HG03354 (cell line): ENCODE data around the gene CDH23.

Experiments used
- ATAC-seq: cut with Tn5 transposase; IDR thresholded peaks from one replicate; pipeline ENCODE4 v1.9.1; 2021; ENCODE audit warnings: mild to moderate bottlenecking; ENCODE audit not compliant: unreplicated experiment, poor library complexity, severe bottlenecking

The CDH23 gene

GRCh38 chr10:71543608-71544170 lies 147.0 kb downstream of the CDH23 start:
- no peak for ATAC-seq

DNA sequence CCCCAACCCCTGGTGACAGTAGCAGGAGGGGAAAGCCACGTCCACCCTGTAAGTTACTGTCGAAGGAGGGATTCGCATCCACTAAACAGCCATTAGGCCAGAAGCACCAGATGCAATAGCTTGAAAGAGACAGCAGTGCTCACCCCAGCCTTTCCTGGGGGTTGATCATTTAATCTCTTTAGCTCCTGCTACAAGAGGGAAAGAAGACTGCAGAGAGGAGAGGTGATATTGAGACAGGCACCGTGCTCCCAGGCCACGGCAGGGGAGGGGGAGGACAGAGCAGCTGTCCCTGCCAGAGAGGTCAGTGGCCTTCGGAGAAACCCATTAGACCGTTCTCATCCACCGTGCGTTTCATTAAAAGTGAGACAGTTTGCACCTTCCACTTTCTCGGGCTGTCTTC lies 148.3 kb downstream of the CDH23 start:
- no peak for ATAC-seq

- no peak for ATAC-seq
These were observed 149.5 kb downstream of the CDH23 start for GRCh38 chr10:71546220-71546619.

- no peak for ATAC-seq
These were observed 150.6 kb downstream of the CDH23 start for GRCh38 chr10:71547312-71547711.

- no peak for ATAC-seq
These were observed 151.4 kb downstream of the CDH23 start for GRCh38 chr10:71547876-71548846.

DNA sequence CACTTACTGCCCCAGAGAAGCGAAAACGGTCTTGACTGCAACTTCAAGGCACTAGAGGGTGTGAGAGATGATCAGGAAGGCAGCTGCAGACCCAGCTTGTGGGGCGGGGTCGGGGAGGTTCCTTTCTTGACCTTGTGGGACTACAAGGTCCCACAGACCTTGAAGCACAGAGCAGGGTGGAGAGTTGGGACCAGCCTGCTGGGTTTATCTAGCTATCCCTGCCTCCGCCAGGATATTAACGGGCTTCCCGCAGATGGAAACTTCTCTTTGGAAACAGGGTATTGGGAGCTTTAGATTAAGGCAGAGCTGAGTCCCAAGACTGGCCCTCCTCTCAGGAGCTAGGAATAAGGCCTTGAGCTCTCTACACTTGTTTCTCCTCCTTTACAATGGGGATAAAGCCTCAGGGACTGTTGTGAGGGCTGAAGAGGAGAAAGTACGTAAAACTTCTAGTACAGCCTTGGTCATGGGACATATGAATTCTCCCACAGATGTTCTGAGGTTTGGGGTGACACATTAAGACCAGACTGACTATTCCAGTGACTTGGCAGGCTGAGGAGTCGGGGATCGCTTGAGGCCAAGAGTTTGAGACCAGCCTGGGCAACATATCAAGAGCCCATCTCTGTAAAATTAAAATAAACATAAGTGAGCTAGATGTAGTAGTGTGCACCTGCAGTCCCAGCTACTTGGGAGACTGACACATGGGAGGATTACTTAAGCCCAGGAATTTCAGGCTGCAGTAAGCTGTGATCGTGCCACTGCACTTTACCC lies 153.2 kb downstream of the CDH23 start:
- no peak for ATAC-seq

DNA sequence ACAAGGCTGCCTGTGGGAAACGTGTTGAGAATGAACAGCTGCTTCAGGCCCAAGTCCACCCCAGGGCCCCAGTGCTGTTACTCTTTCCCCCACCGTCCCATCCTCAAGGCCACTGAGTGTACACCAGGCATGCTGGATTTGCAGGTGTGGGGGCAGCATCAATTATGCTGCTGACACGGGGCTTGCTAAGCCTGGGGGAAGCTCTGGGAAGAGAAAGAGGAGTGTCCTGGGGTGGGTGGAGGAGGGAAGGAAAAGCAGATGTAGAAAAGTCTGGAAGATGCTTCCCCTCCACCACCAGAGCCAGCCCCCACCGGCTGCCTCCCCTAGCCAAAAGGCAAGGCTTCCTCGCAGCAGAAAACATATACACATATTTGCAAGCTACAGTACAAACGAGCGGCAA lies 153.9 kb downstream of the CDH23 start:
- ATAC-seq, result no peak

- ATAC-seq, result no peak
These were observed 155.2 kb downstream of the CDH23 start for GRCh38 chr10:71551970-71552369.

DNA sequence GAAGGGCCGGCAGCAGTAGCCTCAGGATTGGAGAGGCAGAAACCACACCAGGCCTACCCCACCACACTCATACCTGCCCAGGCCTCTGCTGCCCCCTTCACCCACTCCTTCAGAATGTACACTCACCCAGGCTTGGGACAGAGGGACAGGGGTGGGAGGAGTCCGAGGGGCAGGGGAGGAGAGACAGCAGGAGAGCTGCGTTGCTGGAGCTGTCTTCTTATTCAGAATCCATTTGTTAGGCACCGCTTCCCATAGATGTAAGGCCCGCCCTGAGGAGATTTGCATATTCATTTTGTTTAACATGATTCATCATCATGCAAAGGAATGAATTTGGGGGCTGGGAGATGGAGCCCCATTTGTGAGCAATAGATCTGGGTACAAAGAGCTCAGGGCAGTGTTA lies 156.7 kb downstream of the CDH23 start:
- ATAC-seq, result no peak

DNA sequence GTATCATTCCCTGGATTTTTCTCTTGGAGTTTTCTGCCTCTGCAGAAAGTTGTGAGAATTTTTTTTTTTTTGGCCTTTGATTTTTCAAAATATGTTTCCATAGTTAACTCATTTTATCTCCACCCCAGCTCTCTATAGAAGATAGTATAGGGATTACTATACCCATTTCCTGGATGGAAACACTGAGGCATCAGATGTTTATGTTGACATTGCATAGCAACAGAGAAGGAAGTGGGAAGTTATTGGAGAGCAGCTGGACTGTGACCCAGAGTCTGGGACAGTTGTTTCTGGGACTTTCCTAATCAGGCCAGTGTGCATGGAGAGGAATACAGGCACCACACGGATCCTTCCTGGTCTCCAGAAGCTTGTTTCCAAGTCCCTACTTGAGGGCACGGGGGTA lies 158.0 kb downstream of the CDH23 start:
- ATAC-seq, result no peak

GRCh38 chr10:71555087-71555723 lies 158.5 kb downstream of the CDH23 start:
- no peak for ATAC-seq

DNA sequence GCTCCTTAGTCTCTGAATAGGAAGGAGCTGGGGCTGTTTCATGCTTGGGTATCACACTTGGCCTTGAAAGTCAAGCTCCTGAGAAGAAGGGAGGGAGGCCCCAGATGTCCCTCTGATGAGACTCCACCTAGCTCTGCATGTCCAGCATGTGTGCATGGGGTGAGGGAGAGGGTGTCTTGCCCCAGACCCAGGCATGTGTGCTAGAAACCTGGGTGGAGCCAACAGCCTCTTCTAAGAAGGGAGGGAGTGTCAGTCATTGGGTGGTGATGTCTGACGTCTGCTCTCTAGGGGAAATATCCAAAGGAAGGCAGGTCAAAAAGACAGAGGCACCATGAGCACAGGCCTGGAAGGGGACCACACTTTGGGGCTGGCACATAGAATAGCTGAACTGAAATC lies 159.0 kb downstream of the CDH23 start:
- no peak for ATAC-seq

GRCh38 chr10:71558991-71559390 lies 162.3 kb downstream of the CDH23 start:
- no peak for ATAC-seq

DNA sequence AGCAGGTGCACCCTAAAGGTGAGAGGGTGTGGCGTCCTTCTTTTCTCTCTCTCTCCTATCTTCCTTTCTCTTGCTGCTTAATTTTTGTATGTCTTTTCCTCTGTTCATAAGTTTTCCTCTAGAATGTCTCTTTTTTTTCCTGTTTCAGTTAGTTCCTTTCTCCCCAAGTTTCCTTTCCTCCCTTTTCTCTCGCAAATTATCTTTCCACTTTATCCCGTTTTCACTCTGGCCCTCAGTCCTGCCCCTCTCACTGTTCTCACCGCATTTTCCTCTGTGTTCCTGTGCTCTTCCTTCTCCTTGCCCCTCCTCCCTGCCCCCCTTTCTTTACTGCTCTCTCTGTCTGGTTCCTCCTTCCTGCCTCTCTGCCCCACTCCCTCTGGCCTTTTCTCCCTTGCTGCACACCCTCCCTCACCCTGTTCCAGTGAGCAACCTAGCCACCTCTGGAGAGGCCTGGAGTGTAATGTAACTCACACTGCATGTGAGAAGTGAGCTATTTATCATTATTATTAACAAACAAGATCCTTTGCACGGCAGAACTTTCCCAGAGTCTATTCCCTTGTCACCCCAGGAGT lies 164.4 kb downstream of the CDH23 start:
- no peak for ATAC-seq

DNA sequence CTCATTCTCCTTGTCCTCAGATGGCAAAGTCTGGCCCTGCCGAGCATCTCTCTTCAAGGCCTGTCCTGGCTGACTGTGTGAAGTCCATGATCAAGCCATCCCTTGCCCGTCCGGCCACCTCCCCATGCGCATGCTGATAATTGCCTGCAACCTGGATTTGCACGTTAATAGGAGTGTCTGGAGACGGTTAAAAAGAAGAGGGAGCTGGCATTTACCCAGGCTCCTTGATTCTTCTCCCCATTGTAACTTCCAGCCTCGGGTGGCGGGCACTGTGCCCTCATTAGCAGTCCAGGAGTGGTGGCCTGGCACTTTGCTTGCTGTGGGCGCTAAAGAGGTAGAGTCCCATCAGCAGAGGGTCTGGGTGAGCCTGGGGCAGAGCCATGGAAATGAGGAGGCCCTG lies 165.5 kb downstream of the CDH23 start:
- ATAC-seq, result no peak

DNA sequence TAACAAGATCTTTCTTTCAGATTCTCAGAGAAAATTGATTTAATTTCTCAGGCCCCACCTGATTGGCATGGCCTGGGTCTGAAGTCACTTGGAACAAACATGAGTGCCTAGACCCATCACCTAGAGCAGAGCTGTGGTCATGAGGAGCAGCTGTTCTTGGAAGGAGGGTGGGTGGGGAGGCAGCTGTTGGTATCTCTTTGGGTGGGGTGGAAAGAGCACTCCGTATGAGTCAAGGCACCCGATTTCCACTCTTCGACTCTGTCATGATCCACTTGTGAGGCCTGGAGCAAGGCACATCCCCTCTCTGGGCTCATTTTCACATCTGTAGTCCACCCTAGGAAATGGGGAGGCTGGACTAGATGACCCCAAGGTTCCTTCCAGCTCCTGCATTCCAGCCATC lies 166.2 kb downstream of the CDH23 start:
- no peak for ATAC-seq

DNA sequence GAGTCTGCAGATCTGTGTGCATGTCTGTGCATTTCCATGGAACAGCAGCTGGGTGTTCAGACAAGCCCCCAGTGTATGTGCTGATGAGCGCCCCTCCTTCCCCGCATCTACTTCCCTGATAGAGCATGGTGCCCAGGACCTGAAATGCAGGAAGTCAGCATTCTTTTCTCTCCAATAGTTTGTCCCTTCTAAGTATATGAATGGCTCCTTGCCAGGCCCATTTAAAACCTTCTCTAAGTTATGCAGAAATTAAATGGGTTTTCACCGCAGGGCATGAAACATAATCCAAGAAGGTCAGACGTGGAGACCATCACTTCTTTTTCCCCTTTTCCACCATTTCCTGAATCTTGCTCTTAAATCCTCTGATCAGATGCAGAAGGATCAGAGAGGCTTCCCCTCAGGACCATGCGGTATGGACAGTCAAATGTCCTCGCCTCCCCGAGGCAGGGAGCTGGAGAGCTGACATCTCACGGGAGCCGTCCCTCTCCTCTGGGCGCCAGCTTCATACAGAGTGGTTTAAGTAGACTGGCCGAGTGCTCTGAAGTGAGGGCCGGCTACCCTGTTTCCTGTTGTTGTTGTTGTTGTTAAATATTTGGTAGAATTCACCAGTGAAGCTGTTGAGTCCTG lies 167.6 kb downstream of the CDH23 start:
- ATAC-seq, result no peak

DNA sequence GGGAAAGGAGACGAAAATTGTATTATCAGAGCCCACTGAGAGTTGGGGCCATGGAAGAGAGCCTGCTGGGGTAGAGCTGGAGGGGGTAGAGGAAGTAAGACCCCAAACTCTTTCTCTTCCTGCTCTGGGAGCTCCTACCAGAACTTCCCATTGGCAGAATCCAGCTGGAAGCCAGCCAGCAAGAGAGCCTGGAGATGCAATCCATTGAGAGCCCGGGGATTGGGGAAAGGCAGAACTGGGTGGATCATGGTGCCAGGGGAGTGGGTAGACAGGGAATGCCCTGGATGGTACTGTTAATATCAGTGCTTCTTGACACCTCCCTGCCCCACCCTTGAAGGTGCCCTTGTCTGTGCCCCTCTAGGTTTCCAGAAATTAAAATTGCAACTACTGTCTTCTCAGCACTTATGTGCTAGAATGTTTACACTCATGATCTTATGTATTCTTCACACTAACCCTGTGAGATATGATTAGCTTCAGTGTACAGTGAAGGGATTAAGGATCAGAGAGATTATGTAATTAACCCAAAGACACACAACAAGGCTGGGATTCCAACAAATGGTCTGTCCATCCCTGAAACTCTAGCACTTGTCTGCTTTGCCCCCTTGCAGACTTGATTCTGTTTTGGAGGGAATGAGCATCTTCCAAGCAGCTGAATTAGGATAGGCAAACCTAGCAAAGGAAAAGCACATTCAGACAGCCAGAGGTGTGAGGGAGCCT lies 168.7 kb downstream of the CDH23 start:
- ATAC-seq, result no peak

DNA sequence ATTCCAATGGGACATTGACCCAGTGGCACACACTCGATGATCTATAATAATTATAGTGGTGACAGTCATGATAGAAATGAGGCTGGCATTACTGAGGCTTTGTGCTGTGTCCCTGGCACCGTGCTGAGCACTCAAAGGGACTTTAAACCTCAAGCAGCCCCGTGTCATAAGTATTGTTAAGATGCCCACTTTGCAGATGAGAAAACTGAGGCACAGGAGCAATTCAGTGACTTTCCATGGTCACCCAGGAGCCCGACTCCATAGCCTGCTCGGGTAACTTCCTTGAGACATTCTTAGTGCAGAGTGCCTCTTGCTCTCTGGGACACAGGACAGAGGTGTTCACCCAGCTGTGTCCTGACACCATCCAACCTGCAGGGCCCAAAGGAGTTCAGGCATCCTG lies 170.3 kb downstream of the CDH23 start:
- no peak for ATAC-seq
